Heart left ventricle (tissue), 13 donors: Measurements from ENCODE around the gene BATF.

Experiments
- CTCF ChIP-seq, 12 donors: fragments of 200-600 bp; sonication (generic) in 4 of 12; IDR thresholded peaks; one replicate each; pipeline versions ENCODE4 v1.5.0 to v1.8.0; 2018 to 2022; ENCODE audit warnings: antibody characterized with exemption in 12 of 12, mild to moderate bottlenecking in 5 of 12
- POLR2A ChIP-seq, 2 donors: fragments of 450-650 bp; IDR thresholded peaks; one replicate each; pipeline ENCODE4 v1.6.1; 2017; ENCODE audit warnings: antibody characterized with exemption in 2 of 2, mild to moderate bottlenecking in 2 of 2, moderate library complexity in 2 of 2
- donor health status: ischemic (EF 13 %, LVEDD 7.1; RV severe dilation, severe dysfunction).
- donor health status: DM: no; HTN: yes; CAD: no.
- donor health status: DM: no; HTN: no; CAD: no.
- donor health status: ischemic (EF 25% LVEDD 6.9; RV normal size, moderate dysfunction).
- donor health status: ischemic (EF 25% LVEDD 5.7; RV mildly dilated, moderate dysfunction).
- donor health status: ischemic (EF 35%, LVEDD 5.7; RV mildly dilated, moderate dysfunction).
- donor health status: nonischemic (EF 11% LVEDD 7.7; RV severe dilation, severe dysfunction).
- donor health status: DM: yes; HTN: yes; CAD: no.
- donor health status: PGD.
- donor health status: ischemic (EF 29% LVEDD 5.4; RV normal size, mild dysfunction).
- donor health status: nonischemic (EF 23%, LVEDD 6.1; RV moderate dilation, normal function).

GRCh38 chr14:75545907-75546306 lies 23.6 kb downstream of the BATF start:
- no peak for TF ChIP-seq CTCF (IDR thresholded peaks at IDR 0.05)
- TF ChIP-seq POLR2A (IDR thresholded peaks at IDR 0.05) = no peak
